Measurements from ENCODE around the gene ANXA1. TPM values are rescaled to one million over a fixed set of nuclear protein-coding genes. Genes with fewer than 3 reads are reported as not detected.

Gene ANXA1
- total and polyA plus RNA-seq, 4 donors, result 4.8 to 28.6 (median 14.5) TPM

DNA sequence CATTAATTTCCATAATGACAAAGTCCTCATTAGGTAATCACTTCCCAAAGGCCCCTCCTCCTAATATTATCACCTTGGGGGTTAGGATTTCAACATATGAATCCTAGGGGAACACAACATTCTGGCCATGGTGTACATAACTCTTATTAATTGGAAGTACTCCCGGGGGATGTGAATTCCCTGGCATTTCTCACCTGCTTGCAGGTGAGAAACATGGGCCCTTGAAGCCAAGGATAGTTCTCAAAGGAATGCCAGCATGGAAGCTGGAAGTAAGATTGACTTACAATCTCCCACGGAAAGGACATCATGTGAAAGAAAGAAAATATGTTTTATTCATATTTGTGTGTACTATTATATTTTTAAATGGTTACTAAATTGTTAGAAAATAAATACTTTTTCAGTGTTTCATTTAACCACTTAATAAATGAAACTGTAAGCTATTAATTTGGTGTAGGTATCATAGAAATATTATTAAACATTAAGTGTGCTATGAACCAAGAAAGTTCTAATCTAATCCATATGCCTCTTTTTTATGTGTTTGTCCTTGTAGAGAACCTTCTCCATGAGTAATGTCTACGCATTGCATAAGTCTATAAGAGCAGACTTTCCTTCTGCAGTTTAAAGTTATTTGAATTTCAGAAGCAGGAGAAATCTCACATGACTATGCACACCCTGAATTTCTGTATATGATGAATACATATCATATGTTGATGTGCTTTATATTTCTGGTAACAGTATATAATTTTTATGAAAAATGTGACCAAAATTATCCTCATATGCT is 59.4 kb downstream of the ANXA1 start:
- 50% methylated on average over 3 of the region's 3 CpGs for WGBS
- no peaks in the 10 kb centered on the region for H3K36me3 ChIP-seq (ENCODE audit: control insufficient read depth in 4 of 4, insufficient read depth in 3 of 4, low read depth in 1 of 4, low read length in 3 of 4)

More for the DNA sequence above, 59.4 kb downstream of the ANXA1 start:
- Histone ChIP-seq H3K4me1 (ENCODE audit: control insufficient read depth in 4 of 4, insufficient read depth in 4 of 4, low read length in 3 of 4) (no peaks in the 10 kb centered on the region), H3K4me3 (ENCODE audit: low read depth in 1 of 3, low read length in 3 of 3) (no peak overlapping the region), H3K9me3 (ENCODE audit: control insufficient read depth in 4 of 4, low read length in 3 of 4) (no peaks in the 10 kb centered on the region), H3K9ac (ENCODE audit: low read depth in 1 of 2, low read length in 2 of 2) (no peak overlapping the region), H3K27me3 (ENCODE audit: control insufficient read depth in 4 of 4, insufficient read depth in 4 of 4, low read length in 3 of 4) (peaks cover 0 to 3% (median under 1%) of the 10 kb centered on the region in 4 donors), H3K27ac (ENCODE audit: low read depth in 1 of 2, low read length in 2 of 2) (no peak overlapping the region)
- TF ChIP-seq YY1 (IDR thresholded peaks at IDR 0.05) (no peak), RAD21 (IDR thresholded peaks at IDR 0.05) (no peak), SP1 (IDR thresholded peaks at IDR 0.05) (no peak), GABPA (IDR thresholded peaks at IDR 0.05 in 1 of 2, conservative IDR thresholded peaks at IDR 0.05 in 1 of 2) (no peak), RXRA (IDR thresholded peaks at IDR 0.05) (no peak), EGR1 (IDR thresholded peaks at IDR 0.05; ENCODE audit: low read depth in 2 of 2) (no peak), HNF4G (IDR thresholded peaks at IDR 0.05) (no peak), NR2F2 (IDR thresholded peaks at IDR 0.05) (no peak), HNF4A (conservative IDR thresholded peaks at IDR 0.05) (no peak), JUND (IDR thresholded peaks at IDR 0.05) (no peak), FOXA2 (IDR thresholded peaks at IDR 0.05) (no peak), FOXA1 (IDR thresholded peaks at IDR 0.05) (no peak), TAF1 (conservative IDR thresholded peaks at IDR 0.05) (no peak)
- TF ChIP-seq, protein P1, sequence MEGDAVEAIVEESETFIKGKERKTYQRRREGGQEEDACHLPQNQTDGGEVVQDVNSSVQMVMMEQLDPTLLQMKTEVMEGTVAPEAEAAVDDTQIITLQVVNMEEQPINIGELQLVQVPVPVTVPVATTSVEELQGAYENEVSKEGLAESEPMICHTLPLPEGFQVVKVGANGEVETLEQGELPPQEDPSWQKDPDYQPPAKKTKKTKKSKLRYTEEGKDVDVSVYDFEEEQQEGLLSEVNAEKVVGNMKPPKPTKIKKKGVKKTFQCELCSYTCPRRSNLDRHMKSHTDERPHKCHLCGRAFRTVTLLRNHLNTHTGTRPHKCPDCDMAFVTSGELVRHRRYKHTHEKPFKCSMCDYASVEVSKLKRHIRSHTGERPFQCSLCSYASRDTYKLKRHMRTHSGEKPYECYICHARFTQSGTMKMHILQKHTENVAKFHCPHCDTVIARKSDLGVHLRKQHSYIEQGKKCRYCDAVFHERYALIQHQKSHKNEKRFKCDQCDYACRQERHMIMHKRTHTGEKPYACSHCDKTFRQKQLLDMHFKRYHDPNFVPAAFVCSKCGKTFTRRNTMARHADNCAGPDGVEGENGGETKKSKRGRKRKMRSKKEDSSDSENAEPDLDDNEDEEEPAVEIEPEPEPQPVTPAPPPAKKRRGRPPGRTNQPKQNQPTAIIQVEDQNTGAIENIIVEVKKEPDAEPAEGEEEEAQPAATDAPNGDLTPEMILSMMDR (IDR thresholded peaks at IDR 0.05; ENCODE audit: low read depth, low read length, missing input control), result no peak
- TF ChIP-seq, protein P2, sequence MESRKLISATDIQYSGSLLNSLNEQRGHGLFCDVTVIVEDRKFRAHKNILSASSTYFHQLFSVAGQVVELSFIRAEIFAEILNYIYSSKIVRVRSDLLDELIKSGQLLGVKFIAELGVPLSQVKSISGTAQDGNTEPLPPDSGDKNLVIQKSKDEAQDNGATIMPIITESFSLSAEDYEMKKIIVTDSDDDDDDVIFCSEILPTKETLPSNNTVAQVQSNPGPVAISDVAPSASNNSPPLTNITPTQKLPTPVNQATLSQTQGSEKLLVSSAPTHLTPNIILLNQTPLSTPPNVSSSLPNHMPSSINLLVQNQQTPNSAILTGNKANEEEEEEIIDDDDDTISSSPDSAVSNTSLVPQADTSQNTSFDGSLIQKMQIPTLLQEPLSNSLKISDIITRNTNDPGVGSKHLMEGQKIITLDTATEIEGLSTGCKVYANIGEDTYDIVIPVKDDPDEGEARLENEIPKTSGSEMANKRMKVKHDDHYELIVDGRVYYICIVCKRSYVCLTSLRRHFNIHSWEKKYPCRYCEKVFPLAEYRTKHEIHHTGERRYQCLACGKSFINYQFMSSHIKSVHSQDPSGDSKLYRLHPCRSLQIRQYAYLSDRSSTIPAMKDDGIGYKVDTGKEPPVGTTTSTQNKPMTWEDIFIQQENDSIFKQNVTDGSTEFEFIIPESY (IDR thresholded peaks at IDR 0.05), result no peak
- TF ChIP-seq, protein P3, sequence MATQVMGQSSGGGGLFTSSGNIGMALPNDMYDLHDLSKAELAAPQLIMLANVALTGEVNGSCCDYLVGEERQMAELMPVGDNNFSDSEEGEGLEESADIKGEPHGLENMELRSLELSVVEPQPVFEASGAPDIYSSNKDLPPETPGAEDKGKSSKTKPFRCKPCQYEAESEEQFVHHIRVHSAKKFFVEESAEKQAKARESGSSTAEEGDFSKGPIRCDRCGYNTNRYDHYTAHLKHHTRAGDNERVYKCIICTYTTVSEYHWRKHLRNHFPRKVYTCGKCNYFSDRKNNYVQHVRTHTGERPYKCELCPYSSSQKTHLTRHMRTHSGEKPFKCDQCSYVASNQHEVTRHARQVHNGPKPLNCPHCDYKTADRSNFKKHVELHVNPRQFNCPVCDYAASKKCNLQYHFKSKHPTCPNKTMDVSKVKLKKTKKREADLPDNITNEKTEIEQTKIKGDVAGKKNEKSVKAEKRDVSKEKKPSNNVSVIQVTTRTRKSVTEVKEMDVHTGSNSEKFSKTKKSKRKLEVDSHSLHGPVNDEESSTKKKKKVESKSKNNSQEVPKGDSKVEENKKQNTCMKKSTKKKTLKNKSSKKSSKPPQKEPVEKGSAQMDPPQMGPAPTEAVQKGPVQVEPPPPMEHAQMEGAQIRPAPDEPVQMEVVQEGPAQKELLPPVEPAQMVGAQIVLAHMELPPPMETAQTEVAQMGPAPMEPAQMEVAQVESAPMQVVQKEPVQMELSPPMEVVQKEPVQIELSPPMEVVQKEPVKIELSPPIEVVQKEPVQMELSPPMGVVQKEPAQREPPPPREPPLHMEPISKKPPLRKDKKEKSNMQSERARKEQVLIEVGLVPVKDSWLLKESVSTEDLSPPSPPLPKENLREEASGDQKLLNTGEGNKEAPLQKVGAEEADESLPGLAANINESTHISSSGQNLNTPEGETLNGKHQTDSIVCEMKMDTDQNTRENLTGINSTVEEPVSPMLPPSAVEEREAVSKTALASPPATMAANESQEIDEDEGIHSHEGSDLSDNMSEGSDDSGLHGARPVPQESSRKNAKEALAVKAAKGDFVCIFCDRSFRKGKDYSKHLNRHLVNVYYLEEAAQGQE (IDR thresholded peaks at IDR 0.05), result no peak
- TF ChIP-seq, protein P4, sequence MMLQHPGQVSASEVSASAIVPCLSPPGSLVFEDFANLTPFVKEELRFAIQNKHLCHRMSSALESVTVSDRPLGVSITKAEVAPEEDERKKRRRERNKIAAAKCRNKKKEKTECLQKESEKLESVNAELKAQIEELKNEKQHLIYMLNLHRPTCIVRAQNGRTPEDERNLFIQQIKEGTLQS (IDR thresholded peaks at IDR 0.05), result no peak
- TF ChIP-seq, protein P5, sequence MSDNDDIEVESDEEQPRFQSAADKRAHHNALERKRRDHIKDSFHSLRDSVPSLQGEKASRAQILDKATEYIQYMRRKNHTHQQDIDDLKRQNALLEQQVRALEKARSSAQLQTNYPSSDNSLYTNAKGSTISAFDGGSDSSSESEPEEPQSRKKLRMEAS (IDR thresholded peaks at IDR 0.05), result no peak
- no peak for DNase-seq (ENCODE audit: low spot score)

Data from liver (tissue), 9 donors.